SK-N-SH treated with all-trans-retinoic acid at 6 μM for 48 hours (cell line): Measurements from ENCODE around the gene RNPEPL1.

Experiments used
- ATAC-seq: fragments of 200-7000 bp; cut with Tn5 transposase; 3 replicates; pipeline ENCODE4 v1.9.1; 2020; ENCODE audit warnings: mild to moderate bottlenecking, moderate library complexity
- GLIS3 ChIP-seq: fragments of 250-450 bp; sonication (Bioruptor Pico); IDR thresholded peaks from 2 replicates; pipeline ENCODE4 v1.5.0; 2020; ENCODE audit warnings: mild to moderate bottlenecking, moderate library complexity
- ZC3H10 ChIP-seq: fragments of 250-450 bp; sonication (Bioruptor Pico); IDR thresholded peaks from 2 replicates; pipeline ENCODE4 v1.5.1; 2021; ENCODE audit warnings: mild to moderate bottlenecking, moderate library complexity
- ZFP3 ChIP-seq: fragments of 250-450 bp; sonication (Bioruptor Pico); IDR thresholded peaks from 2 replicates; pipeline ENCODE4 v1.5.0; 2020; ENCODE audit warnings: mild to moderate bottlenecking, moderate library complexity
- ZNF70 ChIP-seq: fragments of 450-650 bp; formaldehyde crosslinking; IDR thresholded peaks from 2 replicates; pipeline ENCODE4 v1.5.0; 2020; ENCODE audit warnings: mild to moderate bottlenecking, moderate library complexity
- TF ChIP-seq, protein P1 (sequence below): fragments of 250-450 bp; sonication (Bioruptor Pico); IDR thresholded peaks from 2 replicates; pipeline ENCODE4 v1.5.1; 2020; ENCODE audit warnings: low read depth, mild to moderate bottlenecking, moderate library complexity
- TF ChIP-seq, protein P2 (sequence below): fragments of 250-450 bp; sonication (Bioruptor Pico); IDR thresholded peaks from 2 replicates; pipeline ENCODE4 v1.5.0; 2020; ENCODE audit warnings: mild to moderate bottlenecking, moderate library complexity
- TF ChIP-seq, protein P3 (sequence below): fragments of 250-450 bp; sonication (Bioruptor Pico); IDR thresholded peaks from 2 replicates; pipeline ENCODE4 v1.8.0; 2020; ENCODE audit warnings: mild to moderate bottlenecking, moderate library complexity, borderline replicate concordance

Gene RNPEPL1

DNA sequence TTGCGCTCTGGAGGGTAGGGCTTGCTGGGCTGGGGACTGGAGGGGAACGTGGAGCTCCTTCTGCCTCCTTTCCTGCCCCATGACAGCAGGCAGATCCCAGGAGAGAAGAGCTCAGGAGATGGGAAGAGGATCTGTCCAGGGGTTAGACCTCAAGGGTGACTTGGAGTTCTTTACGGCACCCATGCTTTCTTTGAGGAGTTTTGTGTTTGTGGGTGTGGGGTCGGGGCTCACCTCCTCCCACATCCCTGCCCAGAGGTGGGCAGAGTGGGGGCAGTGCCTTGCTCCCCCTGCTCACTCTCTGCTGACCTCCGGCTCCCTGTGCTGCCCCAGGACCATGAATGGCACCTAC, 61.3 kb downstream of the RNPEPL1 start (continued):
- TF ChIP-seq, protein P1, sequence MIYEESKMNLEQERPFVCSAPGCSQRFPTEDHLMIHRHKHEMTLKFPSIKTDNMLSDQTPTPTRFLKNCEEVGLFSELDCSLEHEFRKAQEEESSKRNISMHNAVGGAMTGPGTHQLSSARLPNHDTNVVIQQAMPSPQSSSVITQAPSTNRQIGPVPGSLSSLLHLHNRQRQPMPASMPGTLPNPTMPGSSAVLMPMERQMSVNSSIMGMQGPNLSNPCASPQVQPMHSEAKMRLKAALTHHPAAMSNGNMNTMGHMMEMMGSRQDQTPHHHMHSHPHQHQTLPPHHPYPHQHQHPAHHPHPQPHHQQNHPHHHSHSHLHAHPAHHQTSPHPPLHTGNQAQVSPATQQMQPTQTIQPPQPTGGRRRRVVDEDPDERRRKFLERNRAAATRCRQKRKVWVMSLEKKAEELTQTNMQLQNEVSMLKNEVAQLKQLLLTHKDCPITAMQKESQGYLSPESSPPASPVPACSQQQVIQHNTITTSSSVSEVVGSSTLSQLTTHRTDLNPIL: no peak
- TF ChIP-seq, all 23 proteins: peak for 0

DNA sequence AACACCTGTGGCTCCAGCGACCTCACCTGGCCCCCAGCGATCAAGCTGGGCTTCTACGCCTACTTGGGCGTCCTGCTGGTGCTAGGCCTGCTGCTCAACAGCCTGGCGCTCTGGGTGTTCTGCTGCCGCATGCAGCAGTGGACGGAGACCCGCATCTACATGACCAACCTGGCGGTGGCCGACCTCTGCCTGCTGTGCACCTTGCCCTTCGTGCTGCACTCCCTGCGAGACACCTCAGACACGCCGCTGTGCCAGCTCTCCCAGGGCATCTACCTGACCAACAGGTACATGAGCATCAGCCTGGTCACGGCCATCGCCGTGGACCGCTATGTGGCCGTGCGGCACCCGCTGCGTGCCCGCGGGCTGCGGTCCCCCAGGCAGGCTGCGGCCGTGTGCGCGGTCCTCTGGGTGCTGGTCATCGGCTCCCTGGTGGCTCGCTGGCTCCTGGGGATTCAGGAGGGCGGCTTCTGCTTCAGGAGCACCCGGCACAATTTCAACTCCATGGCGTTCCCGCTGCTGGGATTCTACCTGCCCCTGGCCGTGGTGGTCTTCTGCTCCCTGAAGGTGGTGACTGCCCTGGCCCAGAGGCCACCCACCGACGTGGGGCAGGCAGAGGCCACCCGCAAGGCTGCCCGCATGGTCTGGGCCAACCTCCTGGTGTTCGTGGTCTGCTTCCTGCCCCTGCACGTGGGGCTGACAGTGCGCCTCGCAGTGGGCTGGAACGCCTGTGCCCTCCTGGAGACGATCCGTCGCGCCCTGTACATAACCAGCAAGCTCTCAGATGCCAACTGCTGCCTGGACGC, 61.9 kb downstream of the RNPEPL1 start:
- no peak for TF ChIP-seq ZC3H10 (CRISPR knock-in tag)
- TF ChIP-seq GLIS3 (CRISPR knock-in tag): no peak
- no peak for TF ChIP-seq ZNF70 (CRISPR knock-in tag)
- TF ChIP-seq, protein P2, sequence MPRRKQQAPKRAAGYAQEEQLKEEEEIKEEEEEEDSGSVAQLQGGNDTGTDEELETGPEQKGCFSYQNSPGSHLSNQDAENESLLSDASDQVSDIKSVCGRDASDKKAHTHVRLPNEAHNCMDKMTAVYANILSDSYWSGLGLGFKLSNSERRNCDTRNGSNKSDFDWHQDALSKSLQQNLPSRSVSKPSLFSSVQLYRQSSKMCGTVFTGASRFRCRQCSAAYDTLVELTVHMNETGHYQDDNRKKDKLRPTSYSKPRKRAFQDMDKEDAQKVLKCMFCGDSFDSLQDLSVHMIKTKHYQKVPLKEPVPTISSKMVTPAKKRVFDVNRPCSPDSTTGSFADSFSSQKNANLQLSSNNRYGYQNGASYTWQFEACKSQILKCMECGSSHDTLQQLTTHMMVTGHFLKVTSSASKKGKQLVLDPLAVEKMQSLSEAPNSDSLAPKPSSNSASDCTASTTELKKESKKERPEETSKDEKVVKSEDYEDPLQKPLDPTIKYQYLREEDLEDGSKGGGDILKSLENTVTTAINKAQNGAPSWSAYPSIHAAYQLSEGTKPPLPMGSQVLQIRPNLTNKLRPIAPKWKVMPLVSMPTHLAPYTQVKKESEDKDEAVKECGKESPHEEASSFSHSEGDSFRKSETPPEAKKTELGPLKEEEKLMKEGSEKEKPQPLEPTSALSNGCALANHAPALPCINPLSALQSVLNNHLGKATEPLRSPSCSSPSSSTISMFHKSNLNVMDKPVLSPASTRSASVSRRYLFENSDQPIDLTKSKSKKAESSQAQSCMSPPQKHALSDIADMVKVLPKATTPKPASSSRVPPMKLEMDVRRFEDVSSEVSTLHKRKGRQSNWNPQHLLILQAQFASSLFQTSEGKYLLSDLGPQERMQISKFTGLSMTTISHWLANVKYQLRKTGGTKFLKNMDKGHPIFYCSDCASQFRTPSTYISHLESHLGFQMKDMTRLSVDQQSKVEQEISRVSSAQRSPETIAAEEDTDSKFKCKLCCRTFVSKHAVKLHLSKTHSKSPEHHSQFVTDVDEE: no peak
- TF ChIP-seq, protein P3, sequence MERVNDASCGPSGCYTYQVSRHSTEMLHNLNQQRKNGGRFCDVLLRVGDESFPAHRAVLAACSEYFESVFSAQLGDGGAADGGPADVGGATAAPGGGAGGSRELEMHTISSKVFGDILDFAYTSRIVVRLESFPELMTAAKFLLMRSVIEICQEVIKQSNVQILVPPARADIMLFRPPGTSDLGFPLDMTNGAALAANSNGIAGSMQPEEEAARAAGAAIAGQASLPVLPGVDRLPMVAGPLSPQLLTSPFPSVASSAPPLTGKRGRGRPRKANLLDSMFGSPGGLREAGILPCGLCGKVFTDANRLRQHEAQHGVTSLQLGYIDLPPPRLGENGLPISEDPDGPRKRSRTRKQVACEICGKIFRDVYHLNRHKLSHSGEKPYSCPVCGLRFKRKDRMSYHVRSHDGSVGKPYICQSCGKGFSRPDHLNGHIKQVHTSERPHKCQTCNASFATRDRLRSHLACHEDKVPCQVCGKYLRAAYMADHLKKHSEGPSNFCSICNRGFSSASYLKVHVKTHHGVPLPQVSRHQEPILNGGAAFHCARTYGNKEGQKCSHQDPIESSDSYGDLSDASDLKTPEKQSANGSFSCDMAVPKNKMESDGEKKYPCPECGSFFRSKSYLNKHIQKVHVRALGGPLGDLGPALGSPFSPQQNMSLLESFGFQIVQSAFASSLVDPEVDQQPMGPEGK (CRISPR knock-in tag): no peak
- TF ChIP-seq, protein P1: no peak
- TF ChIP-seq ZFP3 (CRISPR knock-in tag): no peak
- ATAC-seq: no peak
